Endothelial cell (in vitro differentiated cells): ENCODE data around the gene GRM8. TPM values are rescaled to one million over a fixed set of nuclear protein-coding genes. Genes with fewer than 3 reads are reported as not detected.

ENCODE experiments used
- DNase-seq: peaks from one replicate; pipeline ENCODE4 v3.0.0; 2021; ENCODE audit warnings: low spot score
- H3K27ac Mint-ChIP-seq: one replicate; pipeline ENCODE4 v1.8.0; 2021; ENCODE audit warnings: mixed read lengths, inconsistent platforms; ENCODE audit not compliant: unreplicated experiment
- H3K27me3 Mint-ChIP-seq: one replicate; pipeline ENCODE4 v1.8.0; 2021; ENCODE audit warnings: mild to moderate bottlenecking, moderate library complexity, mixed read lengths, inconsistent platforms; ENCODE audit not compliant: unreplicated experiment
- H3K36me3 Mint-ChIP-seq: one replicate; pipeline ENCODE4 v1.8.0; 2021; ENCODE audit warnings: mild to moderate bottlenecking, low read depth, mixed read lengths, inconsistent platforms; ENCODE audit not compliant: unreplicated experiment
- H3K4me1 Mint-ChIP-seq: one replicate; pipeline ENCODE4 v1.8.0; 2021; ENCODE audit warnings: mild to moderate bottlenecking, mixed read lengths, inconsistent platforms; ENCODE audit not compliant: unreplicated experiment
- H3K4me3 Mint-ChIP-seq: one replicate; pipeline ENCODE4 v1.8.0; 2021; ENCODE audit warnings: mild to moderate bottlenecking, mixed read lengths, inconsistent platforms; ENCODE audit not compliant: unreplicated experiment
- H3K9me3 Mint-ChIP-seq: one replicate; pipeline ENCODE4 v1.8.0; 2021; ENCODE audit warnings: mixed read lengths, inconsistent platforms; ENCODE audit not compliant: unreplicated experiment
- CTCF ChIP-seq: fragments of 200-600 bp; sonication (generic); IDR thresholded peaks from one replicate; pipeline ENCODE4 v1.5.0; 2021; ENCODE audit warnings: antibody characterized with exemption; ENCODE audit not compliant: unreplicated experiment
- total RNA-seq: library from RNA; stranded (reverse); fragmentation: NEBNext Ultra II Directional; extraction: Animal tissue kit (Norgen Biotek cat#: 25700); gene quantifications from one replicate; pipeline ENCODE4 v1.2.1, GENCODE V29; 2021; ENCODE audit not compliant: unreplicated experiment

The GRM8 gene
- total RNA-seq, 1 donor from 2014 or later: 1.5 TPM

DNA sequence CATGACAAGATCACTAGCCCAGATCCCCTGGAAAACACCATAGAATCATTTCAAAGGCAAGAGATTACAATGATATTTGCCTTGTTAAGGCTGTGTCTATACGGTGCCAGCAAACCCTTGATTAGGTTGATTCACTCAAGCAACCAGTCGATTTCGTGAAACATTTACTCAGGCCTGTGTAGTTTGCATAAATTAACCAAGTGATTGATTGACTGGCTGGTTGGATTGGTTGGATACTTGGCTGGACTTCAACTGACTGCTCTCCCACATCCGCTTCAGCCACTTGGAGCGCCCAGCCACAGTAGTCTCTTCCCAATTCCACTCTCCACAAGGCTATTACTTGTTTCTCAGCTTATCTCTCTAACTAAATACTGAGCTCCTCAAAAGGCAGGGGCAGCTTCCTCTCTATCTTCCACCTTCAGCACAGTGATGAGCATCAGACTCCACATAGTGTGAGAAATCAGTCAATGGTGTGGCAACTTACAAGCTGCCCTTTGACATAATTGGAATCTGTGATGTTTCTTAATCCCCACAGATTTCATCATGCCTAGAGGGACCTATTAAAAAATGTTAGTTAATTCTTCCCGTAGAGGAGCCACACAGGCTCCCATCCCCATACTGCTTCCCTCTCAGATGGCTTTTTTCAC, 217.4 kb downstream of the GRM8 start:
- H3K27me3 Mint-ChIP-seq: peaks cover 2% of the 10 kb centered on the region
- no peak overlapping the region for H3K27ac Mint-ChIP-seq
- no peak for TF ChIP-seq CTCF
- no peaks in the 10 kb centered on the region for H3K4me1 Mint-ChIP-seq
- no peak for DNase-seq
- no peaks in the 10 kb centered on the region for H3K9me3 Mint-ChIP-seq
- no peaks in the 10 kb centered on the region for H3K36me3 Mint-ChIP-seq
- no peak overlapping the region for H3K4me3 Mint-ChIP-seq

DNA sequence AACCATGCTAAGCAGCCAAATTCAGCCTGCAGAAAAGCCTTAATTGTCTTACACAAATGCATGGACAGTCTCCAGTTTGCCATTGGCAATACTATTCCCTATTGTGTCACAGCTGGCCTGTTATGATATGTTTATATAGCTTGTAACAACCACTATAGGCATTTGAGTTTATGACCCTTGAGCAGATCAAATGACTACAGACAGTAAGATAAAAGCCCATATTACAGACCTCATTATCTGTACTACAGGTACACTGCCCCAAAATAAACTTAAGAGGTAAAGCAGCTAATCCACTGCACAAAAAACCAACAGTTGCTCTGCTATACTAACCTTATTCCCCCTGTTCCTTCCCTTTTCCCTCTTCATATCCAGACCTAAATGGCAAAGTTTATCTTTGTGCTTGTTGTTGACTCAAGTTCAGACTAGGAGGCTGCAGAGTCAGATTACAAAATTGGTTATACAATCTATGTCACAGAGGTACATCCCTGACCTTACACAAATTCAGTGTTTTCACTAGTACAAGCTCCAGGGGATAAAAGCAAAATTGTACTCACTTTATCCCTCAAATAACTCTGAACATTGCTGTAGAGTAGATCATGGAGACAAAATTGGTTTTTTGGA, 218.4 kb downstream of the GRM8 start:
- Mint-ChIP-seq H3K4me1 (no peaks in the 10 kb centered on the region), H3K36me3 (no peaks in the 10 kb centered on the region), H3K27ac (no peak overlapping the region), H3K9me3 (no peaks in the 10 kb centered on the region), H3K4me3 (no peak overlapping the region), H3K27me3 (peaks cover 2% of the 10 kb centered on the region)
- TF ChIP-seq CTCF: no peak
- DNase-seq: no peak

GRCh38 chr7:127029823-127030222, 222.9 kb downstream of the GRM8 start:
- H3K4me3 Mint-ChIP-seq: no peak overlapping the region
- H3K9me3 Mint-ChIP-seq: no peaks in the 10 kb centered on the region
- peaks cover 2% of the 10 kb centered on the region for H3K27me3 Mint-ChIP-seq
- no peaks in the 10 kb centered on the region for H3K4me1 Mint-ChIP-seq
- H3K27ac Mint-ChIP-seq: no peak overlapping the region
- H3K36me3 Mint-ChIP-seq: no peaks in the 10 kb centered on the region
- no peak for DNase-seq
- no peak for TF ChIP-seq CTCF

- H3K27me3 Mint-ChIP-seq: peaks cover 3% of the 10 kb centered on the region
- no peaks in the 10 kb centered on the region for H3K4me1 Mint-ChIP-seq
- DNase-seq: no peak
- TF ChIP-seq CTCF: no peak
- no peak overlapping the region for H3K27ac Mint-ChIP-seq
- no peaks in the 10 kb centered on the region for H3K36me3 Mint-ChIP-seq
- no peaks in the 10 kb centered on the region for H3K9me3 Mint-ChIP-seq
- no peak overlapping the region for H3K4me3 Mint-ChIP-seq
These were observed 230.9 kb downstream of the GRM8 start for GRCh38 chr7:127021857-127022256.

DNA sequence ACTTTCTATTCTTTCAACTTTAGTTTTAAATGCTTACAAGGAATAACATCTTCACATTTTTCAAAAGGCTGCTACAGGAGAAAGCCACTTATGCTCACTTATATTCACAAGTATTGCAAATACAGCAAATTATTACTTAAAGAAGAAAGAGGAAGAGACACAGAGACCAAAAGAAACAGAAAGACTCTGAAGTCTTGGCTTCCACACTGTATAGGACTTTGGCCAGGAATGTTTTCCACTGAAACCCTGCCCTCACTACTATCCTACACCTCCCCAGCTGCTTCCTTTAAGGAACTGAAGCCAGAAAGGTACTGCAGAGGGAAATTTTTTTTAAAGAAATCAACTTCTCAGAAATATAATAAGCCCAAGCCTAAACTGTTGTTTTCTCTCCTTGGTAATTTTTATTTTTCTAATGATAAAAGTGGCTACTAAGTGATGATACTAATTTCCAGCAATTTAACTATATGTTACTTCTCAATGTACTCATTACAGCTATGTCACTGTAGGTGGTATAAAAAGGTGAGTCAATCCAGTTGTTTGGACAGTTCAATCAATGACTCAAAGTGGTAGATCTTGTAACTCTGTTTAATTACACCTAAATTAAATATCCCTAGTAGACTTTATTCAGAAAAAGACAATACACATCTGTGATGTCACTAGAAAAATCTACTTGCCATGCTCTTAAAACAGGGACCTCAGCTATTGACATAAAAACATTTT, 231.6 kb downstream of the GRM8 start:
- no peak for TF ChIP-seq CTCF
- Mint-ChIP-seq H3K27ac (no peak overlapping the region), H3K4me3 (no peak overlapping the region), H3K27me3 (peaks cover 3% of the 10 kb centered on the region), H3K9me3 (no peaks in the 10 kb centered on the region), H3K4me1 (no peaks in the 10 kb centered on the region), H3K36me3 (no peaks in the 10 kb centered on the region)
- DNase-seq: no peak
